ENCODE results near the gene SPDYE4.

SPDYE4 gene

DNA sequence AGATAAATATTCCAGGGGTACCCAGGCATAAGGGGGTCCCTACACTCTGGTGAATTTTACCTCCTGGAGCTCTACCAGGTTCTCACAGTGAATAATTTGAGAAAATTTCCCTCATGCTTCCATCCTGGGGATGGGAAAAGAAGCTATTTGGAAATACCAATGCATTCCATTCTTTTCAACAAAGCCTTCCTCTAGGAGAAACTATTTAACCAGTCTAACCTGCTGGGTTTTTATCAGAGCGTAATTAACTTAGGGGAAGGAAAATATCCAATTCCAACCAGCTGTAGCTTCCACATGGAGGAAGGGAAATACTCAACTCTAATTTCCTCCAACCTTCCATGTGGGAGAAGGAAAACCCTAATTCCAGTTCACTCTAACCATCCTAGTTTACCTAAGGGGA, 23.8 kb upstream of the SPDYE4 start:
- Histone ChIP-seq H3K27ac (ENCODE audit: insufficient read depth, low read depth, low read length, poor library complexity, severe bottlenecking) (no peak overlapping the region), H3K4me3 (ENCODE audit: insufficient read depth, low read depth, low read length) (no peak overlapping the region), H3K36me3 (ENCODE audit: control insufficient read depth, insufficient read depth, low read length) (no peaks in the 10 kb centered on the region), H3K4me1 (ENCODE audit: control insufficient read depth, insufficient read depth, low read length) (no peaks in the 10 kb centered on the region), H3K9me3 (ENCODE audit: control insufficient read depth, low read length) (no peaks in the 10 kb centered on the region), H3K27me3 (ENCODE audit: control insufficient read depth, insufficient read depth, low read length, poor library complexity, severe bottlenecking) (no peaks in the 10 kb centered on the region)
- WGBS, 2 experiments: 71 to 100% methylated on average over 1 of the region's 1 CpG

DNA sequence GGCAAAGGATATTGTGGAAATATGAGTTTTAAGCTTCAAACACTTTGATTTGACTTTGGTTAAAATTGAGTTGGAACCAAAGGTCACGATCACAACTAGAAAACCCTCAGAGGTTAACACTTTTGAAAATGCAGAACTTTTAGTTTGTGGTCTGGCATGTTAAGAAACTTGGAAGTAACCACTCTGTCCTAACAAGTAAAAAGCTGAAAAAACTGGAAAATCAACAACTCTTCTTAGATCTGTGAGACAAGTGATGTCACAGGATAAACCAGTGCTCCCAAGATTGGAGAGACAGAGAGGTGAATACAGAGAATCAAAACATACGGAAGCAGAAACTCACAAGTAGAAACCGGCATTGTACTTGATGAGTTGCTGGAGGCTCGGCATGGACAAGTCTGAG, 23.4 kb upstream of the SPDYE4 start:
- Histone ChIP-seq H3K27ac (ENCODE audit: insufficient read depth, low read depth, low read length, poor library complexity, severe bottlenecking) (no peak overlapping the region), H3K36me3 (ENCODE audit: control insufficient read depth, insufficient read depth, low read length) (no peaks in the 10 kb centered on the region), H3K4me1 (ENCODE audit: control insufficient read depth, insufficient read depth, low read length) (no peaks in the 10 kb centered on the region), H3K9me3 (ENCODE audit: control insufficient read depth, low read length) (no peaks in the 10 kb centered on the region), H3K27me3 (ENCODE audit: control insufficient read depth, insufficient read depth, low read length, poor library complexity, severe bottlenecking) (no peaks in the 10 kb centered on the region), H3K4me3 (ENCODE audit: insufficient read depth, low read depth, low read length) (no peak overlapping the region)
- 89 to 90% methylated on average over 4 of the region's 4 CpGs for WGBS, 2 experiments

DNA sequence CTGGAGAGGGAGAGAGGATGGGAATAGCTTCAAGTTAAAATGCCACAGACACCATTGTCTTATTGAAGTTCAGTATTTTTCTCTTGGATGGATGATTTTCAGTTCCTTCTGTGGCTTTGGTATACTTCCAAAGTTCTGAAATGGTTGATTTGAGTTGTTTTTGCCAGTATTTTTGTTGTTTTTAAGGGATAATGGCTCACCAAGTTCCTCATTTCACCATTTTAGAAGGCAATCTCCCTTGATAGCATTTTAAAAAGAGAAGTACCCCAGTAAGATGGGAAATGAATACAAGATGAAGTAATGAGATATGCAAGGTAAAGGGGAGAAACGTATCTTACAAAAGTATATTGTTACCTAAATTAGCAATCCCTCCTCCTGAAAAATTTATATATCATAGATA, 18.5 kb upstream of the SPDYE4 start:
- no peaks in the 10 kb centered on the region for H3K4me1 ChIP-seq (ENCODE audit: control insufficient read depth, insufficient read depth, low read length)
- no peaks in the 10 kb centered on the region for H3K36me3 ChIP-seq (ENCODE audit: control insufficient read depth, insufficient read depth, low read length)
- H3K27ac ChIP-seq (ENCODE audit: insufficient read depth, low read depth, low read length, poor library complexity, severe bottlenecking): no peak overlapping the region
- H3K27me3 ChIP-seq (ENCODE audit: control insufficient read depth, insufficient read depth, low read length, poor library complexity, severe bottlenecking): no peaks in the 10 kb centered on the region
- H3K4me3 ChIP-seq (ENCODE audit: insufficient read depth, low read depth, low read length): no peak overlapping the region
- H3K9me3 ChIP-seq (ENCODE audit: control insufficient read depth, low read length): no peaks in the 10 kb centered on the region
- 89% methylated on average over 1 of the region's 1 CpG; no CpG with 5 or more reads in 1 of the 2 experiments for WGBS, 2 experiments

DNA sequence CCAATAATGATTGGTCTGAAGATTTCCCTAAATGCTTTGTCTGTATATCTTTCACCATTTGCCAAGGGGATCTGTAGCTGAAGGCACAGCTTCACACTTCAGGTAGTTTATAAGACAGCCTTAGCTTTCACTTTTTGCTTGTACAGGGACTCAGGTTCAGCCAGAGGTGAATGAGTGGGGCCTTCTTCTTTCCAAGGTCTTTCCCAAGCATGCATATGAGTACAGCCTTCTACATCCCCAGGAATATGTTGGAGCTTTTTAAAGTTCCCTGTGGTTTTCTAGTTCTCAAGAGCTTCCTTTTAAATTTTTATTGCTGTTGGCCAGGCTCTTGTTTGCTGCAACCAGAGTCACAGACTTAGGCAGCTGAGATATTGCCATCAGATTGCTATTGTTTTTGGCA, 17.9 kb upstream of the SPDYE4 start:
- Histone ChIP-seq H3K36me3 (ENCODE audit: control insufficient read depth, insufficient read depth, low read length) (no peaks in the 10 kb centered on the region), H3K4me3 (ENCODE audit: insufficient read depth, low read depth, low read length) (no peak overlapping the region), H3K9me3 (ENCODE audit: control insufficient read depth, low read length) (no peaks in the 10 kb centered on the region), H3K27ac (ENCODE audit: insufficient read depth, low read depth, low read length, poor library complexity, severe bottlenecking) (no peak overlapping the region), H3K4me1 (ENCODE audit: control insufficient read depth, insufficient read depth, low read length) (no peaks in the 10 kb centered on the region), H3K27me3 (ENCODE audit: control insufficient read depth, insufficient read depth, low read length, poor library complexity, severe bottlenecking) (no peaks in the 10 kb centered on the region)

DNA sequence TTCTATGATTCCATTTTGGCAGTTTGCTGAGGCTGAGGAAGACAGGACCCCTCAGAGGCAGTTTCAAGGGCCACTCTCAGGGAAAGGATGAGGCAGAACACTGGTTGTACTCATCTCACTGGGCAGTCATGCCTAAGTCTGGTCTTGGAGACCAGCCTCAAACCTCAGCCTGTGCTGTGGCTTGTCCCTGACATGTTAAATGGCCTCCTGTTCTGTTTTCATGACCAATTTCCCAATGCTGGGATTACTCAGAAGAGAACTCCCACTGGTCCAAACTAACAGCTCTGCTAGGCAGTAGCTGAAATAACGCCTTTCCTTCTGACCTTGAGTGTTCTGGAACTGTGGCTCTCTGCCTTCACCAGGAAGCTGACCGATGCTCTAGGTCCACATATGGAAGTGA, 8.4 kb upstream of the SPDYE4 start:
- H3K4me1 ChIP-seq (ENCODE audit: control insufficient read depth, insufficient read depth, low read length): no peaks in the 10 kb centered on the region
- no peaks in the 10 kb centered on the region for H3K9me3 ChIP-seq (ENCODE audit: control insufficient read depth, low read length)
- 89 to 92% methylated on average over 2 of the region's 2 CpGs for WGBS, 2 experiments
- H3K27ac ChIP-seq (ENCODE audit: insufficient read depth, low read depth, low read length, poor library complexity, severe bottlenecking): no peak overlapping the region
- no peaks in the 10 kb centered on the region for H3K36me3 ChIP-seq (ENCODE audit: control insufficient read depth, insufficient read depth, low read length)
- H3K27me3 ChIP-seq (ENCODE audit: control insufficient read depth, insufficient read depth, low read length, poor library complexity, severe bottlenecking): no peaks in the 10 kb centered on the region
- no peak overlapping the region for H3K4me3 ChIP-seq (ENCODE audit: insufficient read depth, low read depth, low read length)

DNA sequence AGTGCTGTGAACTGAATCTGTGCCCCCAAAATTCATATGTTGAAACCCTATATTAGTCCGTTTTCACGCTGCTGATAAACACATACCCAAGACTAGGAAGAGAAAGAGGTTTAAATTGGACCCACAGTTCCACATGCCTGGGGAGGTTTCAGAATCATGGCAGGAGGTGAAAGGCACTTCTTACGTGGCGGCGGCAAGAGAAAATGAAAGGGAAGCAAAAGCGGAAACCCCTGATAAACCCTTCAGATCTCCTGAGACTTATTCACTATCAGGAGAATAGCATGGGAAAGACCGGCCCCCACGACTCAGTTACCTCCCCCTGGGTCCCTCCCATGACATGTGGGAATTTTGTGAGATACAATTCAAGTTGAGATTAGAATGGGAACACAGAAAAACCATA, 3.7 kb upstream of the SPDYE4 start:
- Histone ChIP-seq H3K4me1 (ENCODE audit: control insufficient read depth, insufficient read depth, low read length) (no peaks in the 10 kb centered on the region), H3K27ac (ENCODE audit: insufficient read depth, low read depth, low read length, poor library complexity, severe bottlenecking) (no peak overlapping the region)
- 81 to 83% methylated on average over 8 of the region's 8 CpGs for WGBS, 2 experiments

DNA sequence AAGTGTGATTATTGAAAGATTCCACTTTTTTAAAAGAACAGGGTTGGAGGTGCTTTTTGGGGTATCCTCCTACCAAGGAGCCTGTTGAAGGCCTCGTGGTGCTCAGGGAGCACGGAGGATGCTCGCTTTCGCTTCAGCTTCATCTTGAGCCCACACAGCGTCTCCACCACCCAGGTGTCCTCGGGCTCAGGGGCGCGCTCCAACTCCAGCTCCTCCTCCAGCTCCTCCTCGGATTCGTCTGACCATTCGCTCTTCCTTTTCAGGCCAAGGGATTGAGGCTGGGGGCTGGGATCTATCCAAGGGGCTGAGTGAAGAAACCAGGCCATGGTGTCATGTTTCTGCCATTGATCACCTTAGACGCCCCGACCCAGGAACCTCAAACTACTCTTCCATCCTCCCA, 1.2 kb downstream of the SPDYE4 start:
- Histone ChIP-seq H3K36me3 (ENCODE audit: control insufficient read depth, insufficient read depth, low read length) (no peaks in the 10 kb centered on the region), H3K9me3 (ENCODE audit: control insufficient read depth, low read length) (no peaks in the 10 kb centered on the region), H3K27ac (ENCODE audit: insufficient read depth, low read depth, low read length, poor library complexity, severe bottlenecking) (no peak overlapping the region), H3K4me1 (ENCODE audit: control insufficient read depth, insufficient read depth, low read length) (no peaks in the 10 kb centered on the region), H3K4me3 (ENCODE audit: insufficient read depth, low read depth, low read length) (no peak overlapping the region), H3K27me3 (ENCODE audit: control insufficient read depth, insufficient read depth, low read length, poor library complexity, severe bottlenecking) (no peaks in the 10 kb centered on the region)
- 86 to 87% methylated on average over 13 of the region's 13 CpGs for WGBS, 2 experiments

More for the DNA sequence above, 3.7 kb upstream of the SPDYE4 start:
- H3K9me3 ChIP-seq (ENCODE audit: control insufficient read depth, low read length): no peaks in the 10 kb centered on the region
- H3K36me3 ChIP-seq (ENCODE audit: control insufficient read depth, insufficient read depth, low read length): no peaks in the 10 kb centered on the region
- H3K27me3 ChIP-seq (ENCODE audit: control insufficient read depth, insufficient read depth, low read length, poor library complexity, severe bottlenecking): no peaks in the 10 kb centered on the region
- no peak overlapping the region for H3K4me3 ChIP-seq (ENCODE audit: insufficient read depth, low read depth, low read length)

DNA sequence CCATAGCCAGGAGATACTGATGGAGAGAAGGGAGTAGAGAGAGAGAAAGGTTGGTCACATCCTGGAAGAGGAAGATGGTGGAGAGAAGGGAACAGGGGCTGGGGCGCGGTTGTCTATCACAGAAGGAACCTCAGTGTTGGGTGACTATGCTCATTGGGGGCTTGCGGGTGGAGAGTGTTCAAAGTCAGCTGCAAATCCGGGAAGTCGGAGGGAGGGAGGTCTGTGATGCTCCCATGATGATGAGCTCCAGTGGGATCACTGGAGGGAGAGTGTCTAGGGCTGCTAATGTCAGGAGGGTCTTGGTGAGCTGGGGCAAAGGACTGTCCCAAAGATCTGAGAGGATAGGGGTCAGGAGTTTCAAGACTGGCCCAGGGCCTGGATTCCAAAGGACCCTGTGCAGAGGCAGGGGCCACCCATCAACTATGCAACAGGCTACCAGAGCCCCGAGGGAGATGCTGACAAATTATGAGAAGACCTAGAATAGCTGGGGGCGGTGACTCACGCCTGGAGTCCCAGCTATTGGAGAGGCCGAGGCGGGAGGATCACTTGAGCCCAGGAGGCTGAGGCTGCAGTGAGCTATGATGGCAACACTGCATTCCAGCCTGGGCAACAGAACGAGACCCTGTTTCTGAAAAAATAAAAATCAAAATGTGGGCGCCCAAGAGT, 2.6 kb downstream of the SPDYE4 start:
- no peaks in the 10 kb centered on the region for H3K36me3 ChIP-seq (ENCODE audit: control insufficient read depth, insufficient read depth, low read length)
- no peaks in the 10 kb centered on the region for H3K27me3 ChIP-seq (ENCODE audit: control insufficient read depth, insufficient read depth, low read length, poor library complexity, severe bottlenecking)
- H3K9me3 ChIP-seq (ENCODE audit: control insufficient read depth, low read length): no peaks in the 10 kb centered on the region
- no peak overlapping the region for H3K27ac ChIP-seq (ENCODE audit: insufficient read depth, low read depth, low read length, poor library complexity, severe bottlenecking)
- no peak overlapping the region for H3K4me3 ChIP-seq (ENCODE audit: insufficient read depth, low read depth, low read length)
- WGBS, 2 experiments: 91 to 95% methylated on average over 12 of the region's 12 CpGs
- no peaks in the 10 kb centered on the region for H3K4me1 ChIP-seq (ENCODE audit: control insufficient read depth, insufficient read depth, low read length)

DNA sequence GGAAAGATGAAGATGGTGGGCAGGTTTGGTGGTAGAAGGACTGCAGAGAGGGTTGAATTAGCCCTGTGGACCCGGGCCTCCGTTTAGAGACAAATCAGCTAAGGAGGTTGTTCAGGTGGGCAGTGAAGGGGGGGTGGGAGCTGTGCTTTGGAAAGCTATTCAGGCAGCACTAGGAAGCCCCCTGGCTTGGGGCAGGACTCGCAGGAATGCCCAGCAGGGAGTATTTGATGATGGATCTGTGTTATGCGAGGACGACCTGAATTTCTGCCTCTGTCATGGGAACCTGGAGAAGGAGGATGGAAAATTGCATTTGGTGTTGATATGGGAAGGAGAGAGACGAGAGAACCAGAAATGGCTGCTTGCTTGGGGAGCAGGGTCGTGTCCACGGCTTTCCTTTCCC, 3.5 kb downstream of the SPDYE4 start:
- no peak overlapping the region for H3K4me3 ChIP-seq (ENCODE audit: insufficient read depth, low read depth, low read length)
- H3K36me3 ChIP-seq (ENCODE audit: control insufficient read depth, insufficient read depth, low read length): no peaks in the 10 kb centered on the region
- H3K27me3 ChIP-seq (ENCODE audit: control insufficient read depth, insufficient read depth, low read length, poor library complexity, severe bottlenecking): no peaks in the 10 kb centered on the region
- 76 to 78% methylated on average over 8 of the region's 8 CpGs for WGBS, 2 experiments
- no peaks in the 10 kb centered on the region for H3K4me1 ChIP-seq (ENCODE audit: control insufficient read depth, insufficient read depth, low read length)
- no peaks in the 10 kb centered on the region for H3K9me3 ChIP-seq (ENCODE audit: control insufficient read depth, low read length)
- H3K27ac ChIP-seq (ENCODE audit: insufficient read depth, low read depth, low read length, poor library complexity, severe bottlenecking): no peak overlapping the region

DNA sequence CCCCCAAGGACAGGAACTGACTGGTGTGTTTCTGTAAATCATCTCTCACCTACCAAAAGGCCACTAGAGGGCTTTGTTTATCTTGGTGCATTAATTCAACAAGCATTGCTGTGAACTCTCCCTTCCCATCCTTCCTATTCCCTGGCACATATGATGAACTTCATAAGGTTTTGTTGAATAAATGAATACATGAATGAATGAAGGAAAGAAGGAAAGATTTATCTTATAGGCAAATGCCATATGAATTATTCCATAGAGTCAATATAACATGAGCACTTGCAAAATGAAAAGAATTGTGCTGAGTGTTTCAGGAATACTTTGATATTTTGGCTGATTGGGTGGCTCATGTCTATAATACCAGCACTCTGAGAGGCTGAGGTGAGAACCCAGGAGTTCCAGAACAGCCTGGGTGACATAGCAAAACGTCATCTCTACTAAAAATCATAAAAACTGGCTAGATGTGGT, 4.3 kb downstream of the SPDYE4 start:
- H3K27ac ChIP-seq (ENCODE audit: insufficient read depth, low read depth, low read length, poor library complexity, severe bottlenecking): no peak overlapping the region
- whole genome bisulfite sequencing, 2 experiments: 71 to 83% methylated on average over 1 of the region's 1 CpG

More for the DNA sequence above, 4.3 kb downstream of the SPDYE4 start:
- no peak overlapping the region for H3K4me3 ChIP-seq (ENCODE audit: insufficient read depth, low read depth, low read length)
- H3K9me3 ChIP-seq (ENCODE audit: control insufficient read depth, low read length): no peaks in the 10 kb centered on the region
- no peaks in the 10 kb centered on the region for H3K36me3 ChIP-seq (ENCODE audit: control insufficient read depth, insufficient read depth, low read length)
- H3K27me3 ChIP-seq (ENCODE audit: control insufficient read depth, insufficient read depth, low read length, poor library complexity, severe bottlenecking): no peaks in the 10 kb centered on the region
- no peaks in the 10 kb centered on the region for H3K4me1 ChIP-seq (ENCODE audit: control insufficient read depth, insufficient read depth, low read length)
